OCI-LY7 (cell line): ENCODE results near the gene MPRIP. TPM values are rescaled to one million over a fixed set of nuclear protein-coding genes. Genes with fewer than 3 reads are reported as not detected.

Experiments used
- BruUV-seq: library from RNA; stranded (reverse); fragments of 400-500 nt; replicated peaks from 2 replicates; lab custom pipeline; 2021; lab: Mats Ljungman, UMichigan
- CTCF ChIA-PET: fragments of 300-600 bp; sonication (Branson Sonifier 250); formaldehyde crosslinking; loops from one replicate; lab custom pipeline; 2022; ENCODE audit warnings: antibody characterized with exemption; ENCODE audit not compliant: unreplicated experiment; lab: Charles Lee
- POLR2A ChIA-PET: fragments of 300-600 bp; sonication (Branson Sonifier 250); formaldehyde crosslinking; loops from one replicate; lab custom pipeline; 2022; ENCODE audit warnings: antibody characterized with exemption; lab: Charles Lee
- DNase-seq: peaks from one replicate; pipeline ENCODE4 v3.0.0-alpha.2; 2015; ENCODE audit warnings: low spot score
- H2AFZ ChIP-seq: fragments of 200-600 bp; sonication (generic), shearing (Covaris generic); 2 replicates; pipeline ENCODE4 v1.6.1; 2014; ENCODE audit warnings: mild to moderate bottlenecking, antibody characterized with exemption, low read length, moderate library complexity
- H3K27ac ChIP-seq: fragments of 200-600 bp; sonication (generic); 2 replicates; pipeline ENCODE4 v1.5.1; 2014; ENCODE audit warnings: mixed run types, low read depth, mild to moderate bottlenecking, moderate library complexity, low read length, inconsistent platforms; ENCODE audit not compliant: poor library complexity, severe bottlenecking
- H3K36me3 ChIP-seq: fragments of 200-600 bp; sonication (generic); 2 replicates; pipeline ENCODE4 v1.6.1; 2014; ENCODE audit warnings: mild to moderate bottlenecking, antibody characterized with exemption, low read length, moderate library complexity, mixed read lengths; ENCODE audit not compliant: insufficient read depth
- H3K4me1 ChIP-seq: fragments of 200-600 bp; sonication (generic); 2 replicates; pipeline ENCODE4 v1.5.1; 2014; ENCODE audit warnings: mild to moderate bottlenecking, low read length; ENCODE audit not compliant: insufficient read depth, poor library complexity, severe bottlenecking
- H3K4me2 ChIP-seq: fragments of 200-600 bp; sonication (generic); 2 replicates; pipeline ENCODE4 v1.6.1; 2014; ENCODE audit warnings: mild to moderate bottlenecking, low read length
- H3K4me3 ChIP-seq: fragments of 200-600 bp; sonication (generic); 2 replicates; pipeline ENCODE4 v1.5.1; 2014; ENCODE audit warnings: mild to moderate bottlenecking, low read depth, low read length; ENCODE audit not compliant: poor library complexity, severe bottlenecking
- H3K79me2 ChIP-seq: fragments of 200-600 bp; sonication (generic); 2 replicates; pipeline ENCODE4 v1.6.1; 2016; ENCODE audit warnings: low read depth, mild to moderate bottlenecking, low read length, moderate library complexity, mixed read lengths; ENCODE audit not compliant: insufficient read depth
- H3K9me2 ChIP-seq: fragments of 200-600 bp; sonication (generic); 2 replicates; pipeline ENCODE4 v1.6.1; 2016; ENCODE audit warnings: mild to moderate bottlenecking, low read length, mixed read lengths; ENCODE audit not compliant: insufficient read depth
- H3K9me3 ChIP-seq: fragments of 200-600 bp; sonication (generic); 2 replicates; pipeline ENCODE4 v1.6.1; 2014; ENCODE audit warnings: mild to moderate bottlenecking, mixed run types, low read length, mixed read lengths
- H4K20me1 ChIP-seq: fragments of 200-600 bp; sonication (generic); 2 replicates; pipeline ENCODE4 v1.6.1; 2014; ENCODE audit warnings: mild to moderate bottlenecking, antibody characterized with exemption, low read length, moderate library complexity, mixed read lengths; ENCODE audit not compliant: insufficient read depth
- EZH2phosphoT487 ChIP-seq: fragments of 200-600 bp; sonication (generic); IDR thresholded peaks from 2 replicates; pipeline ENCODE4 v1.6.1; 2018; ENCODE audit warnings: low read depth, borderline replicate concordance, mild to moderate bottlenecking, mixed run types, antibody characterized with exemption, low read length, moderate library complexity, mixed read lengths
- intact Hi-C: fragments of 100-400 bp; cut with micrococcal nuclease; formaldehyde crosslinking; loops from one replicate; pipeline ENCODE4 v1.10.0; 2022; ENCODE audit not compliant: unreplicated experiment
- total RNA-seq, 2 experiments: library from RNA; depleted of rRNA in 1 of 2; stranded (reverse); fragments of >200 nt in 1 of 2; shearing (Covaris generic) in 1 of 2; gene quantifications; 2 replicates each; pipeline ENCODE4 v1.2.3, GENCODE V29; 2014 to 2022
- TF ChIP-seq, protein P1 (sequence below): fragments of 200-600 bp; sonication (generic); conservative IDR thresholded peaks from 2 replicates; pipeline ENCODE4 v1.5.1; 2014; ENCODE audit warnings: mild to moderate bottlenecking, antibody characterized with exemption, low read length, moderate library complexity, mixed read lengths

Gene MPRIP
- total RNA-seq, 2 experiments from 2014 or later: 73.3 to 109 TPM

DNA sequence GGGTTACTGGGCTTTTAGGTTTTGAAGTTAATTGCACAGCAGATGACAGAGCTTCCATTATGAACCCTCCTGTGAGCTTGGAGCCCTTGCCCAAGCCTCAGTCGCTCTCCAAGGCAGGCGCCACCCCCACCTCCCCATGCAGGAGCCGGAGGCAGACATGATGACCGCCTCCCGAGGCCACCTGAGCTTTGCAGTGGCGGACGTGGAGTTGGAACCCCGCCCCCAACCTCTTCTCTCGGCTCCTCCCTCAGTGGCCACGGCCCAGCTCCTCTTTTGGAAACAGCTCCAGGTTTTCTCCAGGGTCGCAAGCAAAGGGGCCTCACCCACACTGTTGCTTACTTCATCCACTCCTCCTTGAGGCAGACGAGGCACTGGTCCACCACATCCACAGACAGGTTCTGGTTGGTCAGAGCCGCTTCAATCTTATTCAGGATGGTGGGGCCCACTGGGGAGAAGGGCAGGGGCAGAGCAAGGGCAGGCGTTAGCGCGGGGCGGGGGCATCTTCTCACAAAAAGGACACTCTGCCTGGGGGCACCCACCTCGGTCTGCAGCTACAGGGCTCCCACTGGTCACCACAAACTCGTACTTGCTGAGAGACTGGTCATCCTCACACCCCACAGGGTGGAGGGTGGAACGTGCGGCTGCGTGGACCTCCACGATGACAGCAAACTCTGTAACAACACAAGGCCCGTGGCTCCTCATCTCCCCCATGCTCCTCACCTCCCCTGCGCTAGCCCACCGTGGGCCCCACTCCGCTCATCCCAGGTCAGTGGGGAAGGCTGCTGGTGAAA lies 172.6 kb downstream of the MPRIP start:
- Histone ChIP-seq H3K79me2 (no peaks in the 10 kb centered on the region), H3K36me3 (peaks cover 26% of the 10 kb centered on the region; the same call in 1 of the 2 replicates), H4K20me1 (no peaks in the 10 kb centered on the region), H3K4me2 (no peak overlapping the region), H3K27ac (no peak overlapping the region), H3K9me2 (no peaks in the 10 kb centered on the region), H3K4me3 (no peak overlapping the region), H3K9me3 (no peaks in the 10 kb centered on the region), H3K4me1 (no peaks in the 10 kb centered on the region), H2AFZ (no peak overlapping the region)
- no peak for TF ChIP-seq EZH2phosphoT487
- TF ChIP-seq, protein P1, sequence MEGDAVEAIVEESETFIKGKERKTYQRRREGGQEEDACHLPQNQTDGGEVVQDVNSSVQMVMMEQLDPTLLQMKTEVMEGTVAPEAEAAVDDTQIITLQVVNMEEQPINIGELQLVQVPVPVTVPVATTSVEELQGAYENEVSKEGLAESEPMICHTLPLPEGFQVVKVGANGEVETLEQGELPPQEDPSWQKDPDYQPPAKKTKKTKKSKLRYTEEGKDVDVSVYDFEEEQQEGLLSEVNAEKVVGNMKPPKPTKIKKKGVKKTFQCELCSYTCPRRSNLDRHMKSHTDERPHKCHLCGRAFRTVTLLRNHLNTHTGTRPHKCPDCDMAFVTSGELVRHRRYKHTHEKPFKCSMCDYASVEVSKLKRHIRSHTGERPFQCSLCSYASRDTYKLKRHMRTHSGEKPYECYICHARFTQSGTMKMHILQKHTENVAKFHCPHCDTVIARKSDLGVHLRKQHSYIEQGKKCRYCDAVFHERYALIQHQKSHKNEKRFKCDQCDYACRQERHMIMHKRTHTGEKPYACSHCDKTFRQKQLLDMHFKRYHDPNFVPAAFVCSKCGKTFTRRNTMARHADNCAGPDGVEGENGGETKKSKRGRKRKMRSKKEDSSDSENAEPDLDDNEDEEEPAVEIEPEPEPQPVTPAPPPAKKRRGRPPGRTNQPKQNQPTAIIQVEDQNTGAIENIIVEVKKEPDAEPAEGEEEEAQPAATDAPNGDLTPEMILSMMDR: no peak
- no peak for DNase-seq
- no TSS peak for BruUV-seq
- ChIA-PET POLR2A (no interaction called here), CTCF (no interaction called here)
- intact Hi-C loops: no loop called here

- no peaks in the 10 kb centered on the region for H3K9me3 ChIP-seq
- peaks cover 26% of the 10 kb centered on the region; the same call in 1 of the 2 replicates for H3K36me3 ChIP-seq
- H2AFZ ChIP-seq: no peak overlapping the region
- ChIA-PET CTCF (no interaction called here), POLR2A (no interaction called here)
- no peak for DNase-seq
- H3K4me2 ChIP-seq: no peak overlapping the region
- H3K9me2 ChIP-seq: no peaks in the 10 kb centered on the region
- H3K79me2 ChIP-seq: no peaks in the 10 kb centered on the region
- H4K20me1 ChIP-seq: no peaks in the 10 kb centered on the region
- intact Hi-C loops: no loop called here
- no peak overlapping the region for H3K27ac ChIP-seq
- TF ChIP-seq EZH2phosphoT487: no peak
- TF ChIP-seq, protein P1: no peak
- no TSS peak for BruUV-seq
- H3K4me3 ChIP-seq: no peak overlapping the region
- no peaks in the 10 kb centered on the region for H3K4me1 ChIP-seq
Observed at GRCh38 chr17:17215575-17215974, 173.3 kb downstream of the MPRIP start.

- peaks cover 26% of the 10 kb centered on the region; the same call in 1 of the 2 replicates for H3K36me3 ChIP-seq
- POLR2A ChIA-PET: no interaction called here
- TF ChIP-seq, protein P1: no peak
Observed at GRCh38 chr17:17216236-17216635, 174.0 kb downstream of the MPRIP start.

More at GRCh38 chr17:17216236-17216635, 174.0 kb downstream of the MPRIP start:
- no peak for DNase-seq
- no peaks in the 10 kb centered on the region for H3K79me2 ChIP-seq
- H3K9me2 ChIP-seq: no peaks in the 10 kb centered on the region
- CTCF ChIA-PET: no interaction called here
- no peaks in the 10 kb centered on the region for H3K4me1 ChIP-seq
- no peaks in the 10 kb centered on the region for H4K20me1 ChIP-seq
- intact Hi-C loops: no loop called here
- H2AFZ ChIP-seq: no peak overlapping the region
- no TSS peak for BruUV-seq
- no peaks in the 10 kb centered on the region for H3K9me3 ChIP-seq
- H3K4me3 ChIP-seq: no peak overlapping the region
- H3K4me2 ChIP-seq: no peak overlapping the region
- H3K27ac ChIP-seq: no peak overlapping the region
